PC-9 (cell line): ENCODE data around the gene TMC2. TPM values are rescaled to one million over a fixed set of nuclear protein-coding genes. Genes with fewer than 3 reads are reported as not detected.

Experiments
- BruUV-seq: library from RNA; stranded (reverse); fragments of 400-500 nt; replicated peaks from 2 replicates; lab custom pipeline; 2021; lab: Mats Ljungman, UMichigan
- CTCF ChIA-PET: fragments of 300-600 bp; sonication (Branson Sonifier 250); formaldehyde crosslinking; loops from one replicate; lab custom pipeline; 2022; ENCODE audit warnings: antibody characterized with exemption; lab: Charles Lee
- POLR2A ChIA-PET: fragments of 300-600 bp; sonication (Branson Sonifier 250); formaldehyde crosslinking; loops from one replicate; lab custom pipeline; 2022; ENCODE audit warnings: antibody characterized with exemption; ENCODE audit not compliant: unreplicated experiment; lab: Charles Lee
- DNase-seq, 2 experiments: peaks; one replicate each; pipeline versions ENCODE4 v3.0.0 to v3.0.0-alpha.2; 2015 to 2022; ENCODE audit warnings: mixed read lengths in 1 of 2
- H2AFZ ChIP-seq: fragments of 200-600 bp; sonication (generic); 2 replicates; pipeline ENCODE4 v1.8.1; 2017; ENCODE audit warnings: antibody characterized with exemption
- H3F3A ChIP-seq: fragments of 200-600 bp; sonication (generic); 2 replicates; pipeline ENCODE4 v1.8.1; 2017; ENCODE audit warnings: antibody characterized with exemption, mild to moderate bottlenecking, low read depth; ENCODE audit not compliant: insufficient read depth
- H3K27ac ChIP-seq: fragments of 200-600 bp; sonication (generic); 2 replicates; pipeline ENCODE4 v1.6.1; 2016; ENCODE audit warnings: mixed run types
- H3K27me3 ChIP-seq: fragments of 200-600 bp; sonication (generic); 2 replicates; pipeline ENCODE4 v1.6.1; 2016; ENCODE audit warnings: low read depth, mixed run types; ENCODE audit not compliant: insufficient read depth
- H3K36me3 ChIP-seq: fragments of 200-600 bp; sonication (generic); 2 replicates; pipeline ENCODE4 v1.6.1; 2016; ENCODE audit warnings: low read depth, mixed run types
- H3K4me1 ChIP-seq: fragments of 200-600 bp; sonication (generic); replicated peaks from 2 replicates; pipeline ENCODE4 v1.6.1; 2016; ENCODE audit warnings: mixed run types; ENCODE audit not compliant: insufficient read depth
- H3K4me2 ChIP-seq: fragments of 200-600 bp; sonication (generic); 2 replicates; pipeline ENCODE4 v1.6.1; 2017; ENCODE audit warnings: mixed run types
- H3K4me3 ChIP-seq: fragments of 200-600 bp; sonication (generic); 2 replicates; pipeline ENCODE4 v1.6.1; 2016; ENCODE audit warnings: mixed run types
- H3K79me2 ChIP-seq: fragments of 200-600 bp; sonication (generic); 2 replicates; pipeline ENCODE4 v1.6.1; 2017; ENCODE audit warnings: low read depth, mixed run types
- H3K9me2 ChIP-seq: fragments of 200-600 bp; sonication (generic); 2 replicates; pipeline ENCODE4 v1.8.1; 2017; ENCODE audit warnings: mild to moderate bottlenecking; ENCODE audit not compliant: insufficient read depth
- H3K9me3 ChIP-seq: fragments of 200-600 bp; sonication (generic); 2 replicates; pipeline ENCODE4 v1.8.1; 2016; ENCODE audit warnings: low read depth; ENCODE audit not compliant: insufficient read depth
- H4K20me1 ChIP-seq: fragments of 200-600 bp; sonication (generic); 2 replicates; pipeline ENCODE4 v1.8.1; 2017; ENCODE audit not compliant: insufficient read depth
- EZH2 ChIP-seq: fragments of 200-600 bp; sonication (generic); IDR thresholded peaks from 2 replicates; pipeline ENCODE4 v1.8.0; 2017; ENCODE audit warnings: antibody characterized with exemption, low read depth
- intact Hi-C: fragments of 100-400 bp; cut with micrococcal nuclease; formaldehyde crosslinking; loops from one replicate; pipeline ENCODE4 v1.10.0; 2022; ENCODE audit not compliant: unreplicated experiment
- total RNA-seq: library from RNA; stranded (reverse); gene quantifications from 2 replicates; pipeline ENCODE4 v1.2.3, GENCODE V29; 2021
- TF ChIP-seq, protein P1 (sequence below): fragments of 200-600 bp; sonication (generic); conservative IDR thresholded peaks from 2 replicates; pipeline ENCODE4 v1.6.1; 2017; ENCODE audit warnings: mixed run types, antibody characterized with exemption, mild to moderate bottlenecking, moderate library complexity

TMC2 gene
- total RNA-seq, 1 experiment from 2014 or later = not detected

DNA sequence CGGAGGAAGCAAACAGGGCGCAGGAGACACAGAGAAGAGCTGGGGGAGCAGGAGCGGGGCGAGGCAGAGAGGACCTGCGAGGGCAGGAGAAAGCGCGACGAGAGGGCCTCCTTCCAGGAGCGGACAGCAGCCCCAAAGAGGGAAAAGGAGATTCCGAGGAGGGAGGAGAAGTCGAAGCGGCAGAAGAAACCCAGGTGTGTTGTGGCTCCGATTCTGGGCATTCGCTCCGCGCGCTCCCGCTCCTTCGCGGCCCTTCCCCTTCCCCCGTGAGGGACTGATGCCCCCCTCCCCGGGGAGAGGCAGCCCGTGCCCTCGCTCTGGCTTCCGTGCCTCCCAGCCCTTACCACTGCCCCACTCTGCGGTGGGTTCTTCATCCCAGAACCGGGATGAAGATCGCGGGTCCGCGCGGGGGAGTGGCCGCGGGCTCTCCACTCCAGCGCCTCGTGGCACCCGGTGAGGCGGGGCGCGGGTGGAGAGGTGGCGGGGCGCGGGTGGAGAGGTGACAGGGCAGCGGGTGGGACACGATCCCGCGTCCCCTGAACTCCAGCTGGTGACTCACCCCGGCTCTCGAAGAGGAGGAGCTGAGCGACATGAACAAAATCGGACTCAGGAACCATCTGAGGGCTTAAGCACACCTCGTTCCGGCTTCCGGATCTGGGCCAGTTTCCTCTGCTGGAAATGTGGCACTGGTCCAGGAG lies 22.4 kb downstream of the TMC2 start:
- Histone ChIP-seq H3K9me2 (no peaks in the 10 kb centered on the region), H3K4me2 (no peak overlapping the region), H3K4me1 (no peaks in the 10 kb centered on the region), H3F3A (no peaks in the 10 kb centered on the region), H3K9me3 (no peaks in the 10 kb centered on the region), H3K27me3 (peaks cover 81% of the 10 kb centered on the region), H3K79me2 (no peaks in the 10 kb centered on the region), H3K4me3 (no peak overlapping the region), H3K36me3 (no peaks in the 10 kb centered on the region), H4K20me1 (no peaks in the 10 kb centered on the region; the same call in 1 of the 2 replicates), H3K27ac (no peak overlapping the region), H2AFZ (no peak overlapping the region)
- intact Hi-C loops = no loop called here
- POLR2A ChIA-PET = no interaction called here
- CTCF ChIA-PET = interaction anchor here (0.6 kb wide), 1 partner anchor 63 kb away, joined by 4 read pairs; no protein-coding TSS in a partner anchor
- TF ChIP-seq, protein P1, sequence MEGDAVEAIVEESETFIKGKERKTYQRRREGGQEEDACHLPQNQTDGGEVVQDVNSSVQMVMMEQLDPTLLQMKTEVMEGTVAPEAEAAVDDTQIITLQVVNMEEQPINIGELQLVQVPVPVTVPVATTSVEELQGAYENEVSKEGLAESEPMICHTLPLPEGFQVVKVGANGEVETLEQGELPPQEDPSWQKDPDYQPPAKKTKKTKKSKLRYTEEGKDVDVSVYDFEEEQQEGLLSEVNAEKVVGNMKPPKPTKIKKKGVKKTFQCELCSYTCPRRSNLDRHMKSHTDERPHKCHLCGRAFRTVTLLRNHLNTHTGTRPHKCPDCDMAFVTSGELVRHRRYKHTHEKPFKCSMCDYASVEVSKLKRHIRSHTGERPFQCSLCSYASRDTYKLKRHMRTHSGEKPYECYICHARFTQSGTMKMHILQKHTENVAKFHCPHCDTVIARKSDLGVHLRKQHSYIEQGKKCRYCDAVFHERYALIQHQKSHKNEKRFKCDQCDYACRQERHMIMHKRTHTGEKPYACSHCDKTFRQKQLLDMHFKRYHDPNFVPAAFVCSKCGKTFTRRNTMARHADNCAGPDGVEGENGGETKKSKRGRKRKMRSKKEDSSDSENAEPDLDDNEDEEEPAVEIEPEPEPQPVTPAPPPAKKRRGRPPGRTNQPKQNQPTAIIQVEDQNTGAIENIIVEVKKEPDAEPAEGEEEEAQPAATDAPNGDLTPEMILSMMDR = no peak
- no peak for TF ChIP-seq EZH2
- no TSS peak for BruUV-seq
- DNase-seq = no peak

DNA sequence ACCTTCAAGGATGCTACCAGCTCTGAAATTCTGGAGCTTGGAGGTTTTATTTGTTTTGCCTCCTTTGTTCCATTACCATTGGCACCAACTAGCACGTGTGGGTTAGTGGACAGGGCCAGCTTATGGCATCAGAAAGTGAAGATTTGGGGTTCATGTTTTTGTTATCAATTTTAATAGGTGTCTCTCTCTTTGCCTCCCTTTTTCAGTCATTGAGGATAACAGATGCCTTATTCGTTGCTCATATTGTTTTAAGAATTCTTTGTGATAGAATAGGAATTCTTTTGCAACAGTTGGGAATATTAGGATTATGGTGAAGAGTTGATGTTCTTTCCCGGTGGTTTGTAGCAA lies 22.9 kb downstream of the TMC2 start:
- no peak for DNase-seq
- H3K27me3 ChIP-seq = peaks cover 76% of the 10 kb centered on the region
- H3F3A ChIP-seq = no peaks in the 10 kb centered on the region
- no peak overlapping the region for H3K4me2 ChIP-seq
- H3K27ac ChIP-seq = no peak overlapping the region
- H3K4me1 ChIP-seq = no peaks in the 10 kb centered on the region
- no peaks in the 10 kb centered on the region for H3K79me2 ChIP-seq
- H3K9me3 ChIP-seq = no peaks in the 10 kb centered on the region
- no peaks in the 10 kb centered on the region for H3K9me2 ChIP-seq
- no peak for TF ChIP-seq EZH2
- TF ChIP-seq, protein P1 = no peak
- no peaks in the 10 kb centered on the region; the same call in 1 of the 2 replicates for H4K20me1 ChIP-seq
- no peaks in the 10 kb centered on the region for H3K36me3 ChIP-seq
- ChIA-PET POLR2A (no interaction called here), CTCF (interaction anchor here (0.6 kb wide), 1 partner anchor 64 kb away, joined by 4 read pairs; no protein-coding TSS in a partner anchor)
- H2AFZ ChIP-seq = no peak overlapping the region
- H3K4me3 ChIP-seq = no peak overlapping the region
- intact Hi-C loops = no loop called here
- BruUV-seq = no TSS peak

DNA sequence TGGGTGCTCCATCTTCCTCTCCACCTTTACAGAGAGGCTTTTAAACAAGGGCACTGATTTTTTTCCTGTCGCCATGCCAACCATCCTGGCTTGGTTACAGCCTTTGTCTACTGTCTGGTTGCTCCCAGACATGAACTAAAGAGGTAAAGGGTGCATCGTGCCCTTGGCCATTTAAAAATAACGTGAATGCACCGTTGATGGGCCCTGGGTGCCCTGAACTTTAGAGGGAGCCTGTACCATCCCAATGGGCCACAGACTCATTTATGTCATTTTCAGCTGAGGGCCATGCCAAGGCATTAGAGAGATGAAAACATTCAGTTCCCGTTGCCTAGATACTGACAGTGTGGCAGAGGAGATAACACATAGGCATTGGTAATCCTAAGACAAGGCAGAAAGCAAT lies 23.3 kb downstream of the TMC2 start:
- intact Hi-C loops = no loop called here
- no peaks in the 10 kb centered on the region for H3K4me1 ChIP-seq
- CTCF ChIA-PET = interaction anchor here (0.6 kb wide), 1 partner anchor 64 kb away, joined by 4 read pairs; no protein-coding TSS in a partner anchor
- TF ChIP-seq, protein P1 = no peak
- no peak for TF ChIP-seq EZH2
- no peak for DNase-seq
- H3K79me2 ChIP-seq = no peaks in the 10 kb centered on the region
- H3K4me2 ChIP-seq = no peak overlapping the region
- POLR2A ChIA-PET = no interaction called here
- no TSS peak for BruUV-seq
- H3K9me2 ChIP-seq = no peaks in the 10 kb centered on the region
- peaks cover 72% of the 10 kb centered on the region for H3K27me3 ChIP-seq
- no peaks in the 10 kb centered on the region for H3K36me3 ChIP-seq
- H3K27ac ChIP-seq = no peak overlapping the region
- no peaks in the 10 kb centered on the region for H3K9me3 ChIP-seq
- no peaks in the 10 kb centered on the region; the same call in 1 of the 2 replicates for H4K20me1 ChIP-seq
- no peak overlapping the region for H2AFZ ChIP-seq
- H3K4me3 ChIP-seq = no peak overlapping the region
- no peaks in the 10 kb centered on the region for H3F3A ChIP-seq
